GM04503 (cell line): ENCODE data around the gene PTDSS2.
"Not testable (repeated sequence)": the region's sequence is repeated elsewhere in the genome, so short reads cannot be mapped to it uniquely, and the experiment has no call there.

Experiments used
- DNase-seq: peaks from one replicate; pipeline ENCODE4 v3.0.0-alpha.2; 2012; ENCODE audit warnings: low read depth

The PTDSS2 gene

GRCh38 chr11:414318-414857 is 35.7 kb upstream of the PTDSS2 start:
- no peak for DNase-seq

- DNase-seq: no peak
Observed at GRCh38 chr11:415640-416041, 34.4 kb upstream of the PTDSS2 start.

- DNase-seq: no peak
Observed at GRCh38 chr11:416051-416756, 33.9 kb upstream of the PTDSS2 start.

DNA sequence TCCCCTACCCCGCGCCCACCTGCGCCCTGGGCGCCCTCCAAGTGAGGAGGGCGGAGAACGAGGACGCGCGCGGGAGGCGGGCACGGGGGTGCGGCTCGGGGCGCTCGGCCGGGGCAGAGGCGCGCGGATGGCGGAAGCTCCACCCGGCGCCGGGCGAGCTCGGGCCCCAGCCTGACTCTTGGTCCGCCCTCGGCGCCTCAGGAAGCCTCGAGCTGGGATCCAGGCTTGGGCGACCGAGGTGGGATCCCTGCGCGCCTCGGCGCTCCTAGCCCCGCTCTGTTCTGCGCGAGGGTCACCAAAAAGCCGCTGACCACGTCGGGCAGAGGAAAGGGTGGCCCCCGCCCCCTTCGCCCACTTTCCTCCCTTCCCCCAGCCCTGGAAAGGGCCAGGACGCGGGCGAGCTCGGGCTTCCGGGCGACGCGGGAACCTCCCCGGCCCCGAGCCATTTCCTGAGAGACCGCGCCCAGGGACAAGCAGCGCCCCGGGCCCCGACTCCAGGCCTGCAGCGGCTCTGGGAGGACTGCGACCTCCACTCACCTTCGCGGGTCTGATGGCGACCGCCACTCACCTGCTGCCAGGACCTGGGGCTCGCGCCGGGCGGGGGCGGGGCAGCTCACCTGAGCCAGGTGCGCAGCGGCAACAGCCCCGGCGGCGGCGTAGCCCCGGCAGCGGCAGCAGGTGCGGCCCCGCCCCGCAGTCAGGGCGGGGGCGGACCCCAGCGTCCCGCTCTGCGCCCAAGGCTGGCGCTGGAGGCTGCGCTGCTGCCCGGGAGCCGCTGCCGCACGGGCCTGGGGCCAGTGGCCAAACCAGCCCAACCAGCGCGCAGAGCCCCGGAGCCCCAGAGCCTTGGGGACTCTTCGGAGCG is 33.1 kb upstream of the PTDSS2 start:
- no peak for DNase-seq

GRCh38 chr11:417652-418342 is 32.3 kb upstream of the PTDSS2 start:
- DNase-seq: no peak

- DNase-seq: no peak
Observed at GRCh38 chr11:418343-419247, 31.5 kb upstream of the PTDSS2 start.

GRCh38 chr11:419248-420005 is 30.7 kb upstream of the PTDSS2 start:
- DNase-seq: no peak

DNA sequence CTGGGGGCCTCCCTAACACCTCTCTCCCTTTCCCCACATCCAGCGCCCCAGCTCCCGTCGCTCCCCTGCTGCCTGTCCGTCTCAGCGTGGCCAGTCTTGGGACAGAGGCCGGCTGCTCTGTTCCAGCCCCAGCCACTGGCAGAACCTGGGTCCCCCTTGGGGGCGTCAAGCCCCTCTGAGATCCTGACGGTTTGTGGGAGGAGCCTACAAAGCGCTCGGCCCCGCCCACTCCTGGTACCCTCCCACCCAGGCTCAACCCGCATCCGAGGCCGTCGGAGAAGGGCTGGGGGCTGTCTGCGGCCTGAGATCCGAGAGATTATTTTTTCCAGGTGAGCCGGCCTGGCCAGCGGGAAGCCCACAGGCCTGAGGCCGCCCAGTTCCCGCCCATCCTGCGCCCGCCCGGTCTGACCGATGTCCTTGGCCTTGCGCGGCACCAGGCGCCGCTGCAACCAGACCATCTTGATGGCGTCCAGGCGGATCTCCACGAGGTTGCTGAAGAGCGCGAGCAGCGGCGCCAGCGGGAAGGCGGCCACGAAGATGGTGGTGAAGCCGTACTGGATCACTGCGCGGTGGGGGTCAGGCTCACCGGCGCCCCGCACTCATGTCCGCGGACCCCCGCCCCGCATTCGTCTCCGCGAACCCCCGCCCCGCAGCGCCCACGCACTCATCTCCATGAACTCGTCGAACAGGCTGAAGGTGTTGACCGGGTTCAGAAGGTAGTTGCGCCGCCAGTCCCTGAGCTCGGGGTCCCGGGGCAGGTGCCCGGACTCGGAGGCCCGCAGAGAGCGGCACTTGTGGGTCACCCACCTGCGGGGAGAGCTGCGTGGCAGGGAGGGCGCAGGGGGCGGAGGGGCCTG is 29.8 kb upstream of the PTDSS2 start:
- no peak for DNase-seq

GRCh38 chr11:420911-421321 is 29.2 kb upstream of the PTDSS2 start:
- DNase-seq: no peak

DNA sequence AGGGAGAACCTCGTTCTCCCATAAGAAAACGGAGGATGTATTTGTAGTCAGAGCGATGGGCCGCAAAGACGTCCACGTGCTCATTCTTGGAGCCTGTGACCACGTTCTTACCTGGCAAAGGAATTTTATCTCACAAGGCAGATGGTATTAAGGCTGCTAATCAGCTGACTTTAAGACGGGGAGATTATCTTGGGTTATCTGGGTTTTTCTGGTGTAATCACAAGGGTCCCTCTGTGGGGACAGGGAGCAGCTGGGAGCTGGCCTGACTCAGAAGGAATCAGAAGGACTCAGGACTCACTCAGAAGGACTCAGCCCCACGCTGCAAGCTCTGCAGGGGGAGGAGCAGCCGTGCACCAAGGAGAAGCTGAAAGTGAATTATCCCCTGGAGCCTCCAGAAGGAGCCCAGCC is 27.8 kb upstream of the PTDSS2 start:
- no peak for DNase-seq

GRCh38 chr11:424232-424631 is 25.8 kb upstream of the PTDSS2 start:
- no peak for DNase-seq

- not testable (repeated sequence) for DNase-seq
Observed at GRCh38 chr11:424766-425165, 25.3 kb upstream of the PTDSS2 start.

GRCh38 chr11:425301-425700 is 24.8 kb upstream of the PTDSS2 start:
- DNase-seq: no peak

- no peak for DNase-seq
Observed at GRCh38 chr11:426851-427250, 23.2 kb upstream of the PTDSS2 start.

DNA sequence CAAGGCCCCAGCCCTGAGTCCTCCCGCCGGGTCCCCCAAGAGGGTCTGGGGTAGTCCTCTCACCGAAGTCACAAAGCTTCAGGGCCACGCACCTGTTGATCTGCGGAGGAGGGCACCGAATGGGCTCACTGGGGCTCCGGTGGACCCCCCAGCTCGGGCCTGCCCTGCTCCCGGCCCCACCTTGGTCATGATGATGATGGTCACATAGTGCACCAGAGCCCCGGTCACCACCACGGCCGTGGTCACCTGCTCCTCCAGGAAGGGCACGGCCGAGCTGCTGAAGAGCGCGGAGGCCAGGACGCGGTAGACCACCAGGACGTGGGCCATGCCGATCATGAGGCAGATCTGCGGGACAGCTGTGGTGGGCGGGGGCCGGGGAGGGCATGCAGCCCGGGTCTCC is 21.8 kb upstream of the PTDSS2 start:
- DNase-seq: no peak

- DNase-seq: no peak
Observed at GRCh38 chr11:429391-429790, 20.7 kb upstream of the PTDSS2 start.

DNA sequence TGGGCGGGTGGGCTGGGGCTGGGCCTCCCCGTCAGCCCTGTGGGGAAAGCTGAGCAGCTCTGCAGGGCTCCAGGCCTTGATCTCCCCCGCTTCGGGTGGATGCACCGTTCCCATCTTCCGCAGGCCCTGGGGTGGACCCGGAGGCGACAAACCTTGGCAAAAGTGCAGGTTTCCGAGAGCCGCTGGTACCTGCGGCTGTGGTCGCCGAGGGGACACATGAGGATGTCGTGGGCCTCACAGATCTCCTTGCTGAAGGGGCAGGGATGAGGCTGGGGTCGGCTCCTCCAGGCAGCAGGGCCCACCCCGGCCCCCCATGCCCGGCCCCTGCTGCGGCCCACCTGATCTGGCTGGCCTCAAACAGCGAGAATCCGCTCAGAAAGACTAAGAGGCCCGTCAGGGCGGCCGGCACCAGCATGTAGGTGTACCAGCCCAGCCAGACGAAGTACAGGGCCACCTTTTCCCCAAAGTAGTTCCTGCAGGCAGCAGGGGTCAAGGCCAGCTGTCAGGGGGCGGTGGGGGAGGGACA is 20.1 kb upstream of the PTDSS2 start:
- DNase-seq: no peak

GRCh38 chr11:431921-432320 is 18.2 kb upstream of the PTDSS2 start:
- no peak for DNase-seq

- DNase-seq: no peak
Observed at GRCh38 chr11:432501-433100, 17.5 kb upstream of the PTDSS2 start.
